OCI-LY3 (cell line): ENCODE data around the gene LOX.

Experiments
- EZH2phosphoT487 ChIP-seq: fragments of 200-600 bp; shearing (Covaris generic); IDR thresholded peaks from 2 replicates; pipeline ENCODE4 v1.6.1; 2018; ENCODE audit warnings: antibody characterized with exemption, mixed run types, low read depth
- TF ChIP-seq, protein P1 (sequence below): fragments of 200-600, 300-600 bp; sonication (generic); IDR thresholded peaks from 2 replicates; pipeline ENCODE4 v1.5.1; 2014; ENCODE audit warnings: antibody characterized with exemption, low read length, low read depth

DNA sequence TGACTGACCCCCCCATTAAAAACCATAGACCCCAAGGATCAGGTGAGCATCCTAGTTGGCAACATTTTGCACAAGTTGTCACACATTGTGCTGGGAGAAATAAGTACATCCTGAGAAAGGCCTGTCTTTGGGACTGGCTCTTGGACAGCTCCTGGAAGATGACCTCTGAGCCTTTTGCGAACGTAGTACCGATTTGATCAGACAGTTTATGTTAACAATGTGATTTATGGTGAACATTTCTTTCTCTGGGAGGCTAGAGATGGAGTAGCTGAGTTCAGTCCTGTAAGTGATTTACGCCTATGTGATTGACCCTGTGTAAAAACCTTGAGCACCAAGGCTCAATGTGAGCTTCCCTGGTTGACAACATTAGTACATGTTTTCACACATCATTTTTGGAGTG is 41.7 kb downstream of the LOX start:
- TF ChIP-seq, protein P1, sequence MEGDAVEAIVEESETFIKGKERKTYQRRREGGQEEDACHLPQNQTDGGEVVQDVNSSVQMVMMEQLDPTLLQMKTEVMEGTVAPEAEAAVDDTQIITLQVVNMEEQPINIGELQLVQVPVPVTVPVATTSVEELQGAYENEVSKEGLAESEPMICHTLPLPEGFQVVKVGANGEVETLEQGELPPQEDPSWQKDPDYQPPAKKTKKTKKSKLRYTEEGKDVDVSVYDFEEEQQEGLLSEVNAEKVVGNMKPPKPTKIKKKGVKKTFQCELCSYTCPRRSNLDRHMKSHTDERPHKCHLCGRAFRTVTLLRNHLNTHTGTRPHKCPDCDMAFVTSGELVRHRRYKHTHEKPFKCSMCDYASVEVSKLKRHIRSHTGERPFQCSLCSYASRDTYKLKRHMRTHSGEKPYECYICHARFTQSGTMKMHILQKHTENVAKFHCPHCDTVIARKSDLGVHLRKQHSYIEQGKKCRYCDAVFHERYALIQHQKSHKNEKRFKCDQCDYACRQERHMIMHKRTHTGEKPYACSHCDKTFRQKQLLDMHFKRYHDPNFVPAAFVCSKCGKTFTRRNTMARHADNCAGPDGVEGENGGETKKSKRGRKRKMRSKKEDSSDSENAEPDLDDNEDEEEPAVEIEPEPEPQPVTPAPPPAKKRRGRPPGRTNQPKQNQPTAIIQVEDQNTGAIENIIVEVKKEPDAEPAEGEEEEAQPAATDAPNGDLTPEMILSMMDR = no peak
- no peak for TF ChIP-seq EZH2phosphoT487
